Activated B cell treated with CpG ODN at 0.5 μM for 24 hours (primary cell): ENCODE measurements around the gene RARS2. TPM values are rescaled to one million over a fixed set of nuclear protein-coding genes. Genes with fewer than 3 reads are reported as not detected.

Experiments
- ATAC-seq: fragments of 200-7000 bp; cut with Tn5 transposase; one replicate; pipeline ENCODE4 v1.10.0; 2021; ENCODE audit warnings: low read depth, mild to moderate bottlenecking, moderate library complexity
- CTCF ChIA-PET: fragments of 350-600 bp; sonication (Branson Sonifier 250); formaldehyde crosslinking; loops from one replicate; lab custom pipeline; 2021; ENCODE audit warnings: antibody characterized with exemption; lab: Charles Lee
- POLR2A ChIA-PET: fragments of 350-600 bp; sonication (Branson Sonifier 250); formaldehyde crosslinking; loops from one replicate; lab custom pipeline; 2021; ENCODE audit warnings: antibody characterized with exemption; lab: Charles Lee
- DNase-seq: peaks from one replicate; pipeline ENCODE4 v3.0.0; 2022
- H3K27ac Mint-ChIP-seq: one replicate; pipeline ENCODE4 v1.8.0; 2020; ENCODE audit warnings: mixed read lengths
- H3K27me3 Mint-ChIP-seq: one replicate; pipeline ENCODE4 v1.8.0; 2021; ENCODE audit warnings: mixed read lengths
- H3K36me3 Mint-ChIP-seq: one replicate; pipeline ENCODE4 v1.8.0; 2021; ENCODE audit warnings: low read depth, mixed read lengths
- H3K4me1 Mint-ChIP-seq: one replicate; pipeline ENCODE4 v1.8.0; 2021; ENCODE audit warnings: mixed read lengths
- H3K4me3 Mint-ChIP-seq: one replicate; pipeline ENCODE4 v1.8.0; 2020; ENCODE audit warnings: mild to moderate bottlenecking, mixed read lengths
- H3K9me3 Mint-ChIP-seq: one replicate; pipeline ENCODE4 v1.8.0; 2020; ENCODE audit warnings: mixed read lengths
- intact Hi-C: fragments of 100-400 bp; cut with micrococcal nuclease; formaldehyde crosslinking; loops from one replicate; pipeline ENCODE4 v1.15.1; 2024
- total RNA-seq: library from RNA; stranded (reverse); gene quantifications from 2 replicates; pipeline ENCODE4 v1.2.3, GENCODE V29; 2022
- TF ChIP-seq, protein P1 (sequence below): fragments of 200-600 bp; IDR thresholded peaks from one replicate; pipeline ENCODE4 v1.8.0; 2022; ENCODE audit warnings: antibody characterized with exemption, mild to moderate bottlenecking

Gene RARS2
- total RNA-seq, 1 donor from 2014 or later = 27.0 TPM

DNA sequence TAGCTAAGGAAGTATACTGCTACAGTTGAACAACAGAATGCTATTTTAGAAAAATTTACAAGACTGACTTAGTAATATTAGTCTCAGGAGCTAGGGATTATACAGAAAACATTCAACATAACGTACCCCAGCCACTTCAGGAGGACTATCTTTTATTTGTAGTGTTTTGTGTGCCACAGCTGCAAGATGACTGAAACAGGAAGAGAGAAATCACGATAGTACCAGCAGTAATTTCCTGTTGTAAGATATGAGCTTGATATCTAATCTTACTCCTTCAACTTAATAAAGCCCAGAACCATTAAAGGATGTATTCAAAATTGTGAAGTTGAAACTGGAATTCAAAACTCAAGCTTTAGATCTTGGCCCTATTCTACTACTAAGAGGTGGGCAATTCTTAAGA is 75.0 kb downstream of the RARS2 start:
- H3K27ac Mint-ChIP-seq = no peak overlapping the region
- POLR2A ChIA-PET = no interaction called here
- no peaks in the 10 kb centered on the region for H3K9me3 Mint-ChIP-seq
- peaks cover 2% of the 10 kb centered on the region for H3K4me1 Mint-ChIP-seq
- H3K27me3 Mint-ChIP-seq = no peaks in the 10 kb centered on the region
- H3K36me3 Mint-ChIP-seq = peaks cover 77% of the 10 kb centered on the region
- no peak overlapping the region for H3K4me3 Mint-ChIP-seq
- TF ChIP-seq, protein P1, sequence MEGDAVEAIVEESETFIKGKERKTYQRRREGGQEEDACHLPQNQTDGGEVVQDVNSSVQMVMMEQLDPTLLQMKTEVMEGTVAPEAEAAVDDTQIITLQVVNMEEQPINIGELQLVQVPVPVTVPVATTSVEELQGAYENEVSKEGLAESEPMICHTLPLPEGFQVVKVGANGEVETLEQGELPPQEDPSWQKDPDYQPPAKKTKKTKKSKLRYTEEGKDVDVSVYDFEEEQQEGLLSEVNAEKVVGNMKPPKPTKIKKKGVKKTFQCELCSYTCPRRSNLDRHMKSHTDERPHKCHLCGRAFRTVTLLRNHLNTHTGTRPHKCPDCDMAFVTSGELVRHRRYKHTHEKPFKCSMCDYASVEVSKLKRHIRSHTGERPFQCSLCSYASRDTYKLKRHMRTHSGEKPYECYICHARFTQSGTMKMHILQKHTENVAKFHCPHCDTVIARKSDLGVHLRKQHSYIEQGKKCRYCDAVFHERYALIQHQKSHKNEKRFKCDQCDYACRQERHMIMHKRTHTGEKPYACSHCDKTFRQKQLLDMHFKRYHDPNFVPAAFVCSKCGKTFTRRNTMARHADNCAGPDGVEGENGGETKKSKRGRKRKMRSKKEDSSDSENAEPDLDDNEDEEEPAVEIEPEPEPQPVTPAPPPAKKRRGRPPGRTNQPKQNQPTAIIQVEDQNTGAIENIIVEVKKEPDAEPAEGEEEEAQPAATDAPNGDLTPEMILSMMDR = no peak
- intact Hi-C loops = no loop called here
- CTCF ChIA-PET = no interaction called here
- no peak for ATAC-seq
- no peak for DNase-seq

DNA sequence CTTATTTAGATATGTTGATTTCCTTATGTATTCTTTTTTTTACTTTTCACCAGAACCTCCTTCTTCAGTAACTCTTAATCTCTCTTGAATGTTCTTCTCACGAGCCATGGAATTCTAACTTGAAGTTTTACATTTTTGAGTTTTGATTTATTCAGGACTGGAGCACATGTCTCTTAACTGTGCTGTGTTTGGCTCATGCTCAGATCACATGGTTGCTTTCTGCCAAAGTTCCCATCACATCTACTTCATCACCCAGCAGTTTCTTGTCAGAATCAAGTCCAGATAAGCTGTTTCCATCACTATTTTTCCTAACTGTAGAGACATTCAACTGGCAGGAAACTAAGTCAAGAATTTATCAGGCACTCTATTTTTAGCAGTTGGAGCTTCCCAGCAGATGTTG is 85.3 kb downstream of the RARS2 start:
- H3K4me1 Mint-ChIP-seq = no peaks in the 10 kb centered on the region
- TF ChIP-seq, protein P1 = no peak
- DNase-seq (no peak), ATAC-seq (no peak)
- ChIA-PET CTCF (interaction anchor here (1.0 kb wide), 1 partner anchor 365 kb away, joined by 3 read pairs; no protein-coding TSS in a partner anchor), POLR2A (no interaction called here)
- no peak overlapping the region for H3K27ac Mint-ChIP-seq
- intact Hi-C loops = no loop called here
- H3K9me3 Mint-ChIP-seq = no peaks in the 10 kb centered on the region
- H3K27me3 Mint-ChIP-seq = no peaks in the 10 kb centered on the region
- H3K4me3 Mint-ChIP-seq = no peak overlapping the region
- H3K36me3 Mint-ChIP-seq = peaks cover 67% of the 10 kb centered on the region

GRCh38 chr6:87501809-87502572 is 87.8 kb downstream of the RARS2 start:
- Mint-ChIP-seq H3K4me3 (no peak overlapping the region), H3K9me3 (no peaks in the 10 kb centered on the region), H3K27ac (no peak overlapping the region), H3K4me1 (no peaks in the 10 kb centered on the region), H3K27me3 (no peaks in the 10 kb centered on the region), H3K36me3 (peaks cover 56% of the 10 kb centered on the region)
- ChIA-PET CTCF (no interaction called here), POLR2A (no interaction called here)
- TF ChIP-seq, protein P1 = no peak
- DNase-seq (no peak), ATAC-seq (no peak)
- intact Hi-C loops = no loop called here

DNA sequence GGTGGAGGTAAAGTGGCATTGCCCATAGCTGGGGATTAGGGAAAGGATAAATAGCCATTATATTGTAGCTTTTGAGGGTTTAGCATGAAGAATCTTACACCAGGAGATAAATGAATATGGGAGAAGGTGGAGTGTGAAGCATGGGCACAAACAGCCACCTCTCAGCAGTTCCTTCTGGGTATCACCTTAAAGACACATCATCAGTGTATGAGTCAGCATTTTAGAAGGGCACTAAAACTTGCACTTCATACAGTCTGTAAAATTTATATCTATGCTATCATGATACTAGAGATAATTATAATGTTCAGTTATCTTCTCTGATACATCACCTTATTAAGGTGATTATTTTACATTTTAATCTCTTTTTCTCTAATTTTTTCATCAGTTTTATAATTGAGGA is 91.7 kb downstream of the RARS2 start:
- intact Hi-C loops = no loop called here

More for the DNA sequence above, 91.7 kb downstream of the RARS2 start:
- no peaks in the 10 kb centered on the region for H3K27me3 Mint-ChIP-seq
- no peak for DNase-seq
- peaks cover 25% of the 10 kb centered on the region for H3K36me3 Mint-ChIP-seq
- no peaks in the 10 kb centered on the region for H3K9me3 Mint-ChIP-seq
- ChIA-PET CTCF (no interaction called here), POLR2A (no interaction called here)
- TF ChIP-seq, protein P1 = no peak
- ATAC-seq = no peak
- H3K4me1 Mint-ChIP-seq = peaks cover 16% of the 10 kb centered on the region
- H3K27ac Mint-ChIP-seq = no peak overlapping the region
- no peak overlapping the region for H3K4me3 Mint-ChIP-seq
